Ascending aorta (tissue), 2 donors: ENCODE results near the gene ADRA2B. TPM values are rescaled to one million over a fixed set of nuclear protein-coding genes. Genes with fewer than 3 reads are reported as not detected.
A peak's percentile ranks its signal among the peaks of the same experiment; 100 is the strongest.

Experiments
- DNase-seq, 2 donors: peaks; one replicate each; pipeline ENCODE4 v3.0.0-alpha.2; 2019; ENCODE audit warnings: low spot score in 2 of 2
- H3K27ac ChIP-seq, 2 donors: fragments of 200-600 bp; sonication (generic); one replicate each; pipeline ENCODE4 v1.5.1; 2016 to 2017; ENCODE audit warnings: mild to moderate bottlenecking in 1 of 2
- H3K27me3 ChIP-seq: fragments of 200-600 bp; sonication (generic); one replicate; pipeline ENCODE4 v1.5.1; 2017
- H3K36me3 ChIP-seq, 2 donors: fragments of 200-600 bp; sonication (generic); one replicate each; pipeline ENCODE4 v1.5.1; 2016
- H3K4me1 ChIP-seq, 2 donors: fragments of 200-600 bp; sonication (generic); one replicate each; pipeline ENCODE4 v1.5.1; 2016 to 2017; ENCODE audit warnings: mild to moderate bottlenecking in 1 of 2
- H3K4me3 ChIP-seq, 2 donors: fragments of 200-600 bp; sonication (generic); one replicate each; pipeline ENCODE4 v1.5.1; 2016 to 2017; ENCODE audit warnings: mild to moderate bottlenecking in 1 of 2
- H3K9me3 ChIP-seq, 2 donors: fragments of 200-600 bp; sonication (generic); one replicate each; pipeline ENCODE4 v1.5.1; 2016
- CTCF ChIP-seq, 3 experiments: fragments of 200-600 bp in 2 of 3; fragments of 450-650 bp in 1 of 3; sonication (generic) in 2 of 3; IDR thresholded peaks; one replicate each; pipeline ENCODE4 v1.5.1; 2016 to 2019; ENCODE audit warnings: antibody characterized with exemption in 3 of 3, mild to moderate bottlenecking in 1 of 3, moderate library complexity in 1 of 3
- intact Hi-C: fragments of 100-400 bp; cut with DNase I; formaldehyde crosslinking; loops from one replicate; pipeline ENCODE4 v1.15.1; 2023
- total RNA-seq: library from RNA; depleted of rRNA; stranded (reverse); fragments of >200 nt; gene quantifications from one replicate; pipeline ENCODE4 v1.1.0, GENCODE V29; 2016

Gene ADRA2B
- total RNA-seq, 1 donor from 2014 or later = 9.4 TPM

GRCh38 chr2:96154506-96155380 lies 38.4 kb upstream of the ADRA2B start:
- no peak for TF ChIP-seq CTCF (IDR thresholded peaks at IDR 0.05)
- Histone ChIP-seq H3K36me3 (no peaks in the 10 kb centered on the region), H3K4me3 (no peak overlapping the region), H3K4me1 (no peaks in the 10 kb centered on the region), H3K9me3 (no peaks in the 10 kb centered on the region), H3K27me3 (no peaks in the 10 kb centered on the region), H3K27ac (no peak overlapping the region)
- no peak for DNase-seq
- intact Hi-C loops = no loop called here

DNA sequence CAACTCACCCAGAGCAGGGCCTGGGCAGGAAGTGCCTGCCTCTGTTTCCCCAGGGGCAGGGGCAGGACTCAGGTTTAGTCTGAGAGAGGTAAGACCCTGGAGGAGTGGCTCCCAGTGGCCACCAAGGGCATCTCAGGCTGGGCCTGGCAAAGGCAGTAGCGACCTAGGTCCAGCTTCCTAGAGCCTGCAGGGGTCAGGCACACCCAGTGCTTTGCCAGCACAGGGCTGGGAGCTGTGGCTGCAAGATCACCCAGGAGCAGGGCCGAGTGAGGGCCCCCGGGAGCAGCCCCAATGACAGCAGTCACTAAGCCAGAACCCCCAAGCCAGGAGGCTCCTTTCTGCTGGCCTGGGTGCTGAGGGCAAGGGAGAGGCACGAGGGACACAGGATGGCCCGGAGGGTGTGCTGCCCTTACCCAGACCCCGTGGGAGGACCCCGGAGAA lies 37.6 kb upstream of the ADRA2B start:
- H3K27ac ChIP-seq = no peak overlapping the region
- intact Hi-C loops = no loop called here
- TF ChIP-seq CTCF (IDR thresholded peaks at IDR 0.05) = no peak
- no peaks in the 10 kb centered on the region for H3K36me3 ChIP-seq
- DNase-seq = no peak
- H3K4me1 ChIP-seq = no peaks in the 10 kb centered on the region
- H3K9me3 ChIP-seq = no peaks in the 10 kb centered on the region
- H3K27me3 ChIP-seq = no peaks in the 10 kb centered on the region
- no peak overlapping the region for H3K4me3 ChIP-seq

DNA sequence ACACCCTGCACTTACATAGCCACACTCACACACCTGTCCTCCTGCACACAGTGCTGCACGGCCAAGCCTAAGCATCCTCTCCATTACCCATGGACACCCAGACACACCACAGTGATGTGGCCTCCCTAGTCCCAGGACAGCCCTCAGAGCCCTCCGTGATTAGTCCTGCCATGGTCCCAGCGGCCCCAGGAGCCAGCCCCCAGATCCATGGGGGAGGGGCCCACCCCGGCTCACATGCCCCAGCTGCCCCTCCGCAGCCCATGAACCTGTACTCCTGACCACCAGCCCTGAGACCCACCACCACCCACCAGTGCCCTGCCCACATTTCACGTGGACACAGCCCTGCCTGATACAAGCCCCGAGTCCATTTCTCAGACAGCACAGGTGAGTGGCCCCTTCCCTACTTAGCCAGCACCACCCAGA lies 36.9 kb upstream of the ADRA2B start:
- intact Hi-C loops = no loop called here
- no peak for DNase-seq
- no peak overlapping the region for H3K27ac ChIP-seq
- H3K27me3 ChIP-seq = no peaks in the 10 kb centered on the region
- H3K4me3 ChIP-seq = no peak overlapping the region
- H3K9me3 ChIP-seq = no peaks in the 10 kb centered on the region
- H3K36me3 ChIP-seq = no peaks in the 10 kb centered on the region
- no peak for TF ChIP-seq CTCF (IDR thresholded peaks at IDR 0.05)
- H3K4me1 ChIP-seq = peaks cover 4 to 5% of the 10 kb centered on the region in 2 donors

DNA sequence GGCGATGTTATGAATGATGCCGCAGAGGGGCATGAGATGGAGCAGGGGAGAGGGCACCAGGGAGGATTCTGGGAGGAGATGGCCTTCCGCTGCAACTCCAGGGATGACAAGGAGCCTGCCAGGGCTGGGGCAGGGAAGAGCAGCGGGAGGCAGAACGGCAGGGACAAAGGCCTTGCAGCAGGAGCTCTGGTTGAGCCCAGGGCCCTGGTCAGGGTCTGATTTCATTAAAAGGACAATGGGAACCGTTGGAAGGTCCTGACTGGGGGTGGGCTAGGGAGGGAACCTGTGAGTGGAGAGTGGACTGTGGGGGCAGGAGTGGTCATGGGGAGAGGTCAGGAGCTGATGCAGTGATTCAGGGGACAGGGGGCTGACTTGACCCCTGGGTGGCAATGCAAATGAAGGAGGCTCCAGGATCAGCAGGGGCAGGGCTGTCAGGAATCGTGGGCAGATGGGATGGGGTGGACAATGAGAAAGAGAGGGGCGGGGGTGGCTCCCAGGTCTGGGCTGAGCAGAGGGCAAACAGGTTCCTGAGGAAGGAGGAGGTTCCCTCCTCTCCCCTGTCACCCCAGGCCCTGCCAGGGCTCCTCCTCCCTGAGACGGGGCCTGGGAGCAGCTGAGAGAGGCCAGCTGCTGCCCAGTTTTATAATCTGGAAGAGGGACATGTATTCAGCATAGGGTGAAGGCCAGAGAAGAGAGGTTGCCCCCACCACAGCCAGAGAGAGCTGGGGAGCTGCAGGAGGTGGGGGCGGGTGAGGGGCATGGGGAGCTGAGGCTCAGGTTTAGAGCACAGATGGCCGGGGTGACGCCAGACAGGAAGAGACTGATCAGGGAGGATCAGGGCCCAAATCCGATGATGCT lies 36.2 kb upstream of the ADRA2B start:
- no peak for TF ChIP-seq CTCF (IDR thresholded peaks at IDR 0.05)

GRCh38 chr2:96151595-96152303 lies 35.4 kb upstream of the ADRA2B start:
- Histone ChIP-seq H3K27me3 (no peaks in the 10 kb centered on the region), H3K4me3 (no peak overlapping the region), H3K27ac (no peak overlapping the region), H3K9me3 (no peaks in the 10 kb centered on the region), H3K4me1 (peaks cover 4 to 17% of the 10 kb centered on the region in 2 donors), H3K36me3 (no peaks in the 10 kb centered on the region)
- no peak for TF ChIP-seq CTCF (IDR thresholded peaks at IDR 0.05)
- intact Hi-C loops = no loop called here
- peak in 1 of 2 donors; percentile 43 for DNase-seq

More for the DNA sequence above, 36.2 kb upstream of the ADRA2B start:
- H3K36me3 ChIP-seq = no peaks in the 10 kb centered on the region
- H3K27me3 ChIP-seq = no peaks in the 10 kb centered on the region
- no peak overlapping the region for H3K4me3 ChIP-seq
- DNase-seq = no peak
- no peaks in the 10 kb centered on the region for H3K9me3 ChIP-seq
- H3K4me1 ChIP-seq = peaks cover 4 to 12% of the 10 kb centered on the region in 2 donors
- intact Hi-C loops = no loop called here
- no peak overlapping the region for H3K27ac ChIP-seq
